Heart right ventricle (tissue), 16 donors: Measurements from ENCODE around the gene ALKAL2. TPM values are rescaled to one million over a fixed set of nuclear protein-coding genes. Genes with fewer than 3 reads are reported as not detected.

Source experiments
- ATAC-seq, 8 donors: fragments of 200-7000 bp; cut with Tn5 transposase; one replicate each; pipeline ENCODE4 v1.9.1; 2020; ENCODE audit warnings: mild to moderate bottlenecking in 8 of 8, moderate library complexity in 8 of 8, moderate number of reproducible peaks in 1 of 8
- DNase-seq, 2 donors: peaks; one replicate each; pipeline ENCODE4 v3.0.0-alpha.2; 2020
- H3K27ac ChIP-seq, 10 donors: fragments of 200-600 bp; sonication (generic) in 2 of 10; one replicate each; pipeline versions ENCODE4 v1.5.0 to v1.8.0; 2020 to 2022; ENCODE audit warnings: mild to moderate bottlenecking in 3 of 10
- H3K27me3 ChIP-seq, 7 donors: fragments of 200-600 bp; one replicate each; pipeline ENCODE4 v1.8.0; 2021 to 2022; ENCODE audit warnings: mild to moderate bottlenecking in 2 of 7
- H3K36me3 ChIP-seq, 9 donors: fragments of 200-600 bp; sonication (generic) in 1 of 9; one replicate each; pipeline versions ENCODE4 v1.5.0 to v1.8.0; 2020 to 2022; ENCODE audit warnings: mild to moderate bottlenecking in 2 of 9
- H3K4me1 ChIP-seq, 9 donors: fragments of 200-600 bp; sonication (generic) in 1 of 9; one replicate each; pipeline versions ENCODE4 v1.5.0 to v1.8.0; 2020 to 2022; ENCODE audit warnings: mild to moderate bottlenecking in 4 of 9
- H3K4me3 ChIP-seq, 10 donors: fragments of 200-600 bp; sonication (generic) in 2 of 10; one replicate each; pipeline versions ENCODE4 v1.5.0 to v1.8.0; 2020 to 2022; ENCODE audit warnings: mild to moderate bottlenecking in 7 of 10, moderate library complexity in 2 of 10
- H3K9me3 ChIP-seq, 11 donors: fragments of 200-600 bp in 10 of 11; sonication (generic) in 2 of 11; one replicate each; pipeline versions ENCODE4 v1.5.0 to v1.8.0; 2013 to 2022; ENCODE audit warnings: mild to moderate bottlenecking in 2 of 11, control low read depth in 1 of 11, moderate library complexity in 1 of 11
- CTCF ChIP-seq, 9 donors: fragments of 200-600 bp; sonication (generic) in 2 of 9; IDR thresholded peaks; one replicate each; pipeline versions ENCODE4 v1.5.0 to v1.8.0; 2021 to 2022; ENCODE audit warnings: antibody characterized with exemption in 9 of 9, mild to moderate bottlenecking in 5 of 9, moderate library complexity in 1 of 9
- WGBS, 2 donors: extraction: QIAGEN DNeasy Blood & Tissue Kit; methylation state at CpG; one replicate each; pipeline ENCODE4 v1.1.7; 2013; ENCODE audit warnings: inconsistent platforms in 1 of 2; 5-methylcytosine and 5-hydroxymethylcytosine counted together
- intact Hi-C, 10 donors: fragments of 100-400 bp; cut with DNase I; formaldehyde crosslinking; loops; one replicate each; pipeline versions ENCODE4 v1.11.1 to v1.14.2; 2022
- polyA plus RNA-seq, 2 donors: library from polyadenylated mRNA; stranded (reverse); fragments of 200-250 nt; gene quantifications; one replicate each; pipeline ENCODE4 v1.2.3, GENCODE V29; 2013
- total RNA-seq, 10 donors: library from RNA; stranded (reverse); fragmentation: NEBNext Ultra II Directional in 3 of 10; extraction: Animal tissue kit (Norgen Biotek cat#: 25700) in 3 of 10; gene quantifications; one replicate each; pipeline versions ENCODE4 v1.2.1 to v1.2.4, GENCODE V29; 2021 to 2023
- donor health status: Arrhythmogenic right ventricular cardiomyopathy.
- donor health status: ischemic (EF 13 %, LVEDD 7.1; RV severe dilation, severe dysfunction).
- donor health status: healthy with polysubstance abuse.
- donor health status: DM: no; HTN: yes; CAD: no.
- donor health status: DM: no; HTN: no; CAD: no.
- donor health status: ischemic (EF 25% LVEDD 6.9; RV normal size, moderate dysfunction).
- donor health status: ischemic (EF 25% LVEDD 5.7; RV mildly dilated, moderate dysfunction).
- donor health status: healthy.
- donor health status: DM: yes; HTN: yes; CAD: no.
- donor health status: Ischemic cardiomyopathy.
- donor health status: ischemic (EF 35%, LVEDD 5.7; RV mildly dilated, moderate dysfunction).
- donor health status: nonischemic (EF 11% LVEDD 7.7; RV severe dilation, severe dysfunction).
- donor health status: DM: yes; HTN: yes; CAD: no.
- donor health status: PGD.
- donor health status: ischemic (EF 29% LVEDD 5.4; RV normal size, mild dysfunction).
- donor health status: nonischemic (EF 23%, LVEDD 6.1; RV moderate dilation, normal function).

Gene ALKAL2
- total and polyA plus RNA-seq, 12 donors, result 0.23 to 7.9 (median 1.3) TPM; not detected in 1

- 96 to 97% methylated on average over 4 of the region's 4 CpGs for WGBS, 2 donors
- Histone ChIP-seq H3K27me3 (no peaks in the 10 kb centered on the region), H3K4me3 (no peak overlapping the region), H3K9me3 (no peaks in the 10 kb centered on the region), H3K4me1 (peaks cover 2 to 41% (median 17%) of the 10 kb centered on the region in 9 donors), H3K27ac (no peak overlapping the region), H3K36me3 (peaks cover 0 to 48% (median 10%) of the 10 kb centered on the region in 9 donors)
- TF ChIP-seq CTCF (IDR thresholded peaks at IDR 0.05), result no peak
- DNase-seq (no peak), ATAC-seq (no peak)
- intact Hi-C loops, result no loop called here
Measured at GRCh38 chr2:270861-271260, 17.0 kb downstream of the ALKAL2 start.

GRCh38 chr2:269356-270030 lies 18.4 kb downstream of the ALKAL2 start:
- H3K4me3 ChIP-seq, result no peak overlapping the region
- ATAC-seq (no peak), DNase-seq (no peak)
- no peak for TF ChIP-seq CTCF (IDR thresholded peaks at IDR 0.05)
- H3K9me3 ChIP-seq, result no peaks in the 10 kb centered on the region
- H3K4me1 ChIP-seq, result peaks cover 6 to 47% (median 24%) of the 10 kb centered on the region in 9 donors
- no peaks in the 10 kb centered on the region for H3K27me3 ChIP-seq
- H3K27ac ChIP-seq, result no peak overlapping the region
- WGBS, 2 donors, result 74 to 78% methylated on average over 4 of the region's 4 CpGs
- peaks cover 0 to 34% (median 10%) of the 10 kb centered on the region in 9 donors for H3K36me3 ChIP-seq
- intact Hi-C loops, result no loop called here

- Histone ChIP-seq H3K4me1 (peaks cover 12 to 53% (median 31%) of the 10 kb centered on the region in 9 donors), H3K4me3 (no peak overlapping the region), H3K9me3 (no peaks in the 10 kb centered on the region), H3K36me3 (peaks cover 0 to 23% (median 9%) of the 10 kb centered on the region in 9 donors), H3K27ac (no peak overlapping the region), H3K27me3 (no peaks in the 10 kb centered on the region)
- no peak for DNase-seq
- intact Hi-C loops, result no loop called here
- no peak for TF ChIP-seq CTCF (IDR thresholded peaks at IDR 0.05)
- ATAC-seq, result no peak
Measured at GRCh38 chr2:268323-268722, 19.6 kb downstream of the ALKAL2 start.

GRCh38 chr2:264493-265468 lies 23.1 kb downstream of the ALKAL2 start, which contains the start of gene ACP1:
ACP1 (plus strand) TSS chr2:264947; CDS start chr2:264965, 18 bp downstream.
- Histone ChIP-seq H3K27me3 (no peaks in the 10 kb centered on the region), H3K36me3 (peaks cover 0 to 4% (median 0%) of the 10 kb centered on the region in 9 donors), H3K4me1 (peaks cover 12 to 50% (median 33%) of the 10 kb centered on the region in 9 donors), H3K4me3 (peak within 1 kb of the TSS; percentile 66 to 97 (median 84)), H3K9me3 (no peaks in the 10 kb centered on the region), H3K27ac (peak within 1 kb of the TSS in 9 of 10 donors; percentile 30 to 90 (median 75))
- intact Hi-C loops, result no loop called here
- TF ChIP-seq CTCF (IDR thresholded peaks at IDR 0.05), result peak in 2 of 9 donors; percentile 13
- ATAC-seq (peak; percentile 97 to 99 (median 98)), DNase-seq (peak; percentile 91 to 95)
- WGBS, 2 donors, result 1% methylated on average over 65 to 73 of the region's 73 CpGs
